ENCODE results near the gene PBLD. TPM values are rescaled to one million over a fixed set of nuclear protein-coding genes. Genes with fewer than 3 reads are reported as not detected.

PBLD gene
- total and polyA plus RNA-seq, 10 donors, result 0.96 to 6.9 (median 2.7) TPM

DNA sequence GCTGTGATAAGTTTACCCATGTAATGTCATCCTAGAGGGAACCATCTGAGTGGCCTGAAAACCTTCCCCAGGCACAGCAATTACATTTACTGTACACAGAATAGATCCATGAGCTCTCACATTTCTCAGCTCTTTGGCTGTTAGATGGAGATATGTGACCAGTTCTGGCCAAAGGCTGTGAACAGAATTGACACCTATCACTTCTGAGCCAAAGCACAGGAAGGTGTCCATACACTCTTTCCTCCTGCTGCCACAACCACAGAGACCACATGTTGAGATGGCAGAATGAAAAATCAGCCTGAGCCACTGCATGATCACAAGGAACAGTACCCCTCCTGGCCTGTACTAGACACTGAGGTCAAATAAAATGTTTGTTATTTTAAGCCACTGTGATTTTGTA lies 56.5 kb downstream of the PBLD start:
- no peak overlapping the region for H3K4me3 ChIP-seq
- no peaks in the 10 kb centered on the region for H3K4me1 ChIP-seq
- no peaks in the 10 kb centered on the region for H3K27me3 ChIP-seq (replicated peaks in 1 of 7)
- DNase-seq, result no peak
- no peaks in the 10 kb centered on the region for H3K36me3 ChIP-seq
- intact Hi-C loops (cut with DNase I; ENCODE audit: low total_unique reads), result no loop called here
- no peak for TF ChIP-seq POLR2AphosphoS5 (IDR thresholded peaks at IDR 0.05)
- TF ChIP-seq, protein P1, sequence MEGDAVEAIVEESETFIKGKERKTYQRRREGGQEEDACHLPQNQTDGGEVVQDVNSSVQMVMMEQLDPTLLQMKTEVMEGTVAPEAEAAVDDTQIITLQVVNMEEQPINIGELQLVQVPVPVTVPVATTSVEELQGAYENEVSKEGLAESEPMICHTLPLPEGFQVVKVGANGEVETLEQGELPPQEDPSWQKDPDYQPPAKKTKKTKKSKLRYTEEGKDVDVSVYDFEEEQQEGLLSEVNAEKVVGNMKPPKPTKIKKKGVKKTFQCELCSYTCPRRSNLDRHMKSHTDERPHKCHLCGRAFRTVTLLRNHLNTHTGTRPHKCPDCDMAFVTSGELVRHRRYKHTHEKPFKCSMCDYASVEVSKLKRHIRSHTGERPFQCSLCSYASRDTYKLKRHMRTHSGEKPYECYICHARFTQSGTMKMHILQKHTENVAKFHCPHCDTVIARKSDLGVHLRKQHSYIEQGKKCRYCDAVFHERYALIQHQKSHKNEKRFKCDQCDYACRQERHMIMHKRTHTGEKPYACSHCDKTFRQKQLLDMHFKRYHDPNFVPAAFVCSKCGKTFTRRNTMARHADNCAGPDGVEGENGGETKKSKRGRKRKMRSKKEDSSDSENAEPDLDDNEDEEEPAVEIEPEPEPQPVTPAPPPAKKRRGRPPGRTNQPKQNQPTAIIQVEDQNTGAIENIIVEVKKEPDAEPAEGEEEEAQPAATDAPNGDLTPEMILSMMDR (IDR thresholded peaks at IDR 0.05 in 8 of 11, conservative IDR thresholded peaks at IDR 0.05 in 3 of 11), result no peak
- H3K9me3 ChIP-seq, result peaks cover 3 to 37% (median 28%) of the 10 kb centered on the region in 8 donors
- no peak overlapping the region for H3K27ac ChIP-seq

DNA sequence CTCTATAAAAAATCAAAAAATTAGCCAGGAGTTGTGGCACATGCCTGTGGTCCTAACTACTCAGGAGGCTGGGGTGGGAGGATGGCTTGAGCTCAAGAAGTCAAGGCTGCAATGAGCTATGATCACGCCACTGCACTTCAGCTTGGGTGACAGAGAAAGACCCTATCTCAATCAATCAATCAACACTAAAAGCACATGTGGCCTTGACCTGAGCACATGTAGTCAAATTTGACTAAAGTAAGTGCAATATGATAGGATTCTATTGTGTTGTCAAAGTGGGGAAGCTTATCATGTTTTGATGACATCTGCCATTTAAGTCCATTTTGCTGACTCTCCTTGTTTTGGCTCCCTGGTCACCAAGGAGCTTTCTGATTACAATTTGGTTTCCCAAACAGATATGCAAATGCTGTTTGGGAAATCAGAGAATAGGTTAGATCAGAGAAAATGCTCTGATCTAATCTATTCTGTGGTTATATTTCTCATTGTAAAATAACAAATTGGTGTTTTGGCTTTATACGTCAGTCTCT lies 57.1 kb downstream of the PBLD start:
- H3K27ac ChIP-seq, result no peak overlapping the region
- H3K4me3 ChIP-seq, result no peak overlapping the region
- H3K27me3 ChIP-seq (replicated peaks in 1 of 7), result no peaks in the 10 kb centered on the region
- no peak for DNase-seq
- 86 to 93% (median 92%) methylated on average over 2 of the region's 2 CpGs for WGBS, 5 donors
- no peaks in the 10 kb centered on the region for H3K36me3 ChIP-seq
- H3K4me1 ChIP-seq, result no peaks in the 10 kb centered on the region
- TF ChIP-seq, protein P1 (IDR thresholded peaks at IDR 0.05 in 8 of 11, conservative IDR thresholded peaks at IDR 0.05 in 3 of 11), result no peak
- TF ChIP-seq POLR2A (IDR thresholded peaks at IDR 0.05), result no peak
- TF ChIP-seq POLR2AphosphoS5 (IDR thresholded peaks at IDR 0.05), result no peak
- peaks cover 3 to 37% (median 28%) of the 10 kb centered on the region in 8 donors for H3K9me3 ChIP-seq
- intact Hi-C loops (cut with DNase I; ENCODE audit: low total_unique reads), result no loop called here

DNA sequence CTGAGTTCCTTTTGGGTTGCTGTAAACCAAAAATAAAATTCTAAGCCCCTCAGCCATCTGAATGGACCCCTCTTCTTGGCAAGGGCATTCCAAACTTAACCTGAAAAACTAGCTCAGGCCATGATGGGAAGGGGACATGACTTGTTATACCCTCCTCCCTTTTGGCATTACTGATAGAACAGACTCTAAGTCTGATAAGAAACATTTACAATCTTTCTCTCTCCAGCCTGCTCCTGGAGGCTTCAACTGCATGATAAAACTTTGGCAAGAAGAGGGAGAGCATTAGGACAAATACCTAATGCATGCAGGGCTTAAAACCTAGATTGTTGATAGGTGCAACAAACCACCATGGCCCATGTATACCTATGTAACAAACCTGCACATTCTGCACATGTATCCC lies 59.9 kb downstream of the PBLD start:
- no peak overlapping the region for H3K27ac ChIP-seq
- TF ChIP-seq, protein P1 (IDR thresholded peaks at IDR 0.05 in 8 of 11, conservative IDR thresholded peaks at IDR 0.05 in 3 of 11), result no peak
- TF ChIP-seq POLR2AphosphoS5 (IDR thresholded peaks at IDR 0.05) (no peak), POLR2A (IDR thresholded peaks at IDR 0.05) (no peak)
- no peaks in the 10 kb centered on the region for H3K36me3 ChIP-seq
- intact Hi-C loops (cut with DNase I; ENCODE audit: low total_unique reads), result no loop called here
- peaks cover 3 to 18% (median 15%) of the 10 kb centered on the region in 8 donors for H3K9me3 ChIP-seq
- H3K27me3 ChIP-seq (replicated peaks in 1 of 7), result no peaks in the 10 kb centered on the region
- H3K4me3 ChIP-seq, result no peak overlapping the region
- no peak for DNase-seq
- H3K4me1 ChIP-seq, result no peaks in the 10 kb centered on the region

DNA sequence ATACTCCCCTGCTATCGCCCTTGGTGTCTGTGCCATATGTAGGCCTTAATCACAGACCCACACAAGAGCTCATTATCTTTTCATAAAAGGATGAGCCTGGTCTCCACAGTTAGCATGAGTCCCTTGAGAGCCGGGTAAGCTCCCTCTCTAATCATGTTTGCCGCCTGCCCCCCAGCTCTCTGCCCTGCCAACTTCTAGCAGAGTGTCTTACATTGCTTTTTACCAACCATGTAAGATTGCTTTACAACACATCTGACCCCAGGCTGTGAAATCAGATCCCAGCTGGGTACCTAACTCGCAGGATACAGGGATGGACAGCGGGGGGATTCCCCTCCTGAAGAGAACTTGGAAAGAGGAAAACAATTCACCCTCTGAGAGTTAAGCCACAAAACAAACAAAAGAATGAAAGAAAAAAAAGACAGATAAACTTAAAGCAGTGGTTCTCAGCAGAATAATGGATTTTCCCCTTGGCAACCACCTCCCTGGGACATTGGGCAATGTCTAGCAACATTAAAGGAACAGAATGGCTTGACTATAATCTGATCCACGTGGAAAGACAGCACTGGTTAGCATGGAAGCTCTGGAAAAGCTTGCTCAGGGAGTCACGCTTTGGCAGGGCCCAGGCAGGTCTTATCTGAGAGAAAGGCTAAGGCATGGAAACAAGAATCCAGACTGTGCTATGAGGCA lies 61.4 kb downstream of the PBLD start:
- no peaks in the 10 kb centered on the region for H3K4me1 ChIP-seq
- no peak overlapping the region for H3K4me3 ChIP-seq
- no peaks in the 10 kb centered on the region for H3K36me3 ChIP-seq
- H3K27ac ChIP-seq, result no peak overlapping the region
- no peaks in the 10 kb centered on the region for H3K27me3 ChIP-seq (replicated peaks in 1 of 7)
- DNase-seq, result no peak
- intact Hi-C loops (cut with DNase I; ENCODE audit: low total_unique reads), result no loop called here
- H3K9me3 ChIP-seq, result peaks cover 0 to 3% (median under 1%) of the 10 kb centered on the region in 8 donors
- WGBS, 5 donors, result 80 to 88% (median 81%) methylated on average over 7 of the region's 7 CpGs
- no peak for TF ChIP-seq POLR2AphosphoS5 (IDR thresholded peaks at IDR 0.05)
- TF ChIP-seq, protein P1 (IDR thresholded peaks at IDR 0.05 in 8 of 11, conservative IDR thresholded peaks at IDR 0.05 in 3 of 11), result no peak
- TF ChIP-seq POLR2A (IDR thresholded peaks at IDR 0.05), result no peak

Data from spleen (tissue), 11 donors.